OCI-LY1 (cell line): ENCODE results near the gene GNG7.

ENCODE experiments used
- H2AFZ ChIP-seq: fragments of 200-600 bp; sonication (generic), shearing (Covaris generic); 2 replicates; pipeline ENCODE4 v1.6.0; 2014; ENCODE audit warnings: antibody characterized with exemption, mild to moderate bottlenecking, low read length
- H3F3A ChIP-seq: fragments of 200-600 bp; sonication (generic), shearing (Covaris generic); 2 replicates; pipeline ENCODE4 v1.6.0; 2014; ENCODE audit warnings: mild to moderate bottlenecking, antibody characterized with exemption, low read length, moderate library complexity; ENCODE audit not compliant: insufficient read depth
- H3K27ac ChIP-seq: fragments of 200-600 bp; sonication (generic); 2 replicates; pipeline ENCODE4 v1.5.1; 2014; ENCODE audit warnings: low read length, mixed run types, mild to moderate bottlenecking, low read depth; ENCODE audit not compliant: poor library complexity, severe bottlenecking
- H3K27me3 ChIP-seq: fragments of 200-600 bp; sonication (generic); 2 replicates; pipeline ENCODE4 v1.6.0; 2014; ENCODE audit warnings: antibody characterized with exemption, mild to moderate bottlenecking, low read length, moderate library complexity; ENCODE audit not compliant: insufficient read depth
- H3K36me3 ChIP-seq: fragments of 200-600 bp; sonication (generic); 2 replicates; pipeline ENCODE4 v1.6.1; 2014; ENCODE audit warnings: mild to moderate bottlenecking, antibody characterized with exemption, low read length, moderate library complexity, mixed read lengths; ENCODE audit not compliant: insufficient read depth
- H3K4me1 ChIP-seq: fragments of 200-600 bp; sonication (generic); 2 replicates; pipeline ENCODE4 v1.5.1; 2014; ENCODE audit warnings: mild to moderate bottlenecking, low read length, moderate library complexity; ENCODE audit not compliant: insufficient read depth, severe bottlenecking
- H3K4me2 ChIP-seq: fragments of 200-600 bp; sonication (generic), shearing (Covaris generic); 2 replicates; pipeline ENCODE4 v1.6.1; 2014; ENCODE audit warnings: low read length
- H3K4me3 ChIP-seq: fragments of 200-600 bp; sonication (generic); 2 replicates; pipeline ENCODE4 v1.5.1; 2014; ENCODE audit warnings: low read length, low read depth, mild to moderate bottlenecking, mixed read lengths; ENCODE audit not compliant: poor library complexity, severe bottlenecking
- H3K79me2 ChIP-seq: fragments of 200-600 bp; shearing (Covaris generic); 2 replicates; pipeline ENCODE4 v1.6.1; 2016; ENCODE audit warnings: mixed run types, low read length, mixed read lengths; ENCODE audit not compliant: insufficient read depth
- H3K9ac ChIP-seq: fragments of 200-600 bp; sonication (generic), shearing (Covaris generic); 2 replicates; pipeline ENCODE4 v1.6.1; 2014; ENCODE audit warnings: mild to moderate bottlenecking, low read length, mixed read lengths
- H3K9me2 ChIP-seq: fragments of 200-600 bp; sonication (generic), shearing (Covaris generic); 2 replicates; pipeline ENCODE4 v1.6.1; 2014; ENCODE audit warnings: low read depth, mild to moderate bottlenecking, low read length, mixed read lengths
- H3K9me3 ChIP-seq: fragments of 200-600 bp; shearing (Covaris generic); 2 replicates; pipeline ENCODE4 v1.6.1; 2014; ENCODE audit warnings: low read length, mixed read lengths
- H4K20me1 ChIP-seq: fragments of 200-600 bp; sonication (generic), shearing (Covaris generic); 2 replicates; pipeline ENCODE4 v1.6.0; 2016; ENCODE audit warnings: mild to moderate bottlenecking, low read length; ENCODE audit not compliant: insufficient read depth
- EZH2 ChIP-seq: fragments of 200-600 bp; sonication (generic), shearing (Covaris generic); IDR thresholded peaks from 2 replicates; pipeline ENCODE4 v1.8.0; 2017; ENCODE audit warnings: borderline replicate concordance, mixed run types, mild to moderate bottlenecking, antibody characterized with exemption, low read length, moderate library complexity, mixed read lengths
- TF ChIP-seq, protein P1 (sequence below): fragments of 200-600 bp; sonication (generic), shearing (Covaris generic); IDR thresholded peaks from 2 replicates; pipeline ENCODE4 v1.5.1; 2017; ENCODE audit warnings: mild to moderate bottlenecking, antibody characterized with exemption, low read length, moderate library complexity, mixed read lengths

Gene GNG7

GRCh38 chr19:2729943-2730818 lies 27.7 kb upstream of the GNG7 start:
- Histone ChIP-seq H4K20me1 (no peaks in the 10 kb centered on the region), H3K9me3 (no peaks in the 10 kb centered on the region), H3K4me2 (no peak overlapping the region)

GRCh38 chr19:2728783-2729387 lies 26.4 kb upstream of the GNG7 start:
- H3K4me1 ChIP-seq = no peaks in the 10 kb centered on the region
- H3K4me3 ChIP-seq = no peak overlapping the region
- H3K9ac ChIP-seq = no peak overlapping the region
- no peak overlapping the region for H3K4me2 ChIP-seq
- no peak overlapping the region for H2AFZ ChIP-seq
- H3K27me3 ChIP-seq = peaks cover 9% of the 10 kb centered on the region; the same call in 1 of the 2 replicates
- TF ChIP-seq, protein P1, sequence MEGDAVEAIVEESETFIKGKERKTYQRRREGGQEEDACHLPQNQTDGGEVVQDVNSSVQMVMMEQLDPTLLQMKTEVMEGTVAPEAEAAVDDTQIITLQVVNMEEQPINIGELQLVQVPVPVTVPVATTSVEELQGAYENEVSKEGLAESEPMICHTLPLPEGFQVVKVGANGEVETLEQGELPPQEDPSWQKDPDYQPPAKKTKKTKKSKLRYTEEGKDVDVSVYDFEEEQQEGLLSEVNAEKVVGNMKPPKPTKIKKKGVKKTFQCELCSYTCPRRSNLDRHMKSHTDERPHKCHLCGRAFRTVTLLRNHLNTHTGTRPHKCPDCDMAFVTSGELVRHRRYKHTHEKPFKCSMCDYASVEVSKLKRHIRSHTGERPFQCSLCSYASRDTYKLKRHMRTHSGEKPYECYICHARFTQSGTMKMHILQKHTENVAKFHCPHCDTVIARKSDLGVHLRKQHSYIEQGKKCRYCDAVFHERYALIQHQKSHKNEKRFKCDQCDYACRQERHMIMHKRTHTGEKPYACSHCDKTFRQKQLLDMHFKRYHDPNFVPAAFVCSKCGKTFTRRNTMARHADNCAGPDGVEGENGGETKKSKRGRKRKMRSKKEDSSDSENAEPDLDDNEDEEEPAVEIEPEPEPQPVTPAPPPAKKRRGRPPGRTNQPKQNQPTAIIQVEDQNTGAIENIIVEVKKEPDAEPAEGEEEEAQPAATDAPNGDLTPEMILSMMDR = no peak
- no peak for TF ChIP-seq EZH2
- peaks cover 1% of the 10 kb centered on the region; the same call in 1 of the 2 replicates for H3K36me3 ChIP-seq
- H3K9me2 ChIP-seq = no peaks in the 10 kb centered on the region
- H4K20me1 ChIP-seq = no peaks in the 10 kb centered on the region
- H3F3A ChIP-seq = no peaks in the 10 kb centered on the region
- no peak overlapping the region for H3K27ac ChIP-seq
- H3K79me2 ChIP-seq = no peaks in the 10 kb centered on the region
- no peaks in the 10 kb centered on the region for H3K9me3 ChIP-seq

More at GRCh38 chr19:2729943-2730818, 27.7 kb upstream of the GNG7 start:
- peaks cover 14% of the 10 kb centered on the region for H3K36me3 ChIP-seq
- no peaks in the 10 kb centered on the region for H3K9me2 ChIP-seq
- no peak overlapping the region for H3K27ac ChIP-seq
- H3K4me1 ChIP-seq = no peaks in the 10 kb centered on the region
- H3K79me2 ChIP-seq = no peaks in the 10 kb centered on the region
- H2AFZ ChIP-seq = no peak overlapping the region
- H3K4me3 ChIP-seq = no peak overlapping the region
- TF ChIP-seq EZH2 = no peak
- TF ChIP-seq, protein P1 = no peak
- H3K27me3 ChIP-seq = peaks cover 9% of the 10 kb centered on the region; the same call in 1 of the 2 replicates
- H3K9ac ChIP-seq = no peak overlapping the region
- H3F3A ChIP-seq = no peaks in the 10 kb centered on the region

DNA sequence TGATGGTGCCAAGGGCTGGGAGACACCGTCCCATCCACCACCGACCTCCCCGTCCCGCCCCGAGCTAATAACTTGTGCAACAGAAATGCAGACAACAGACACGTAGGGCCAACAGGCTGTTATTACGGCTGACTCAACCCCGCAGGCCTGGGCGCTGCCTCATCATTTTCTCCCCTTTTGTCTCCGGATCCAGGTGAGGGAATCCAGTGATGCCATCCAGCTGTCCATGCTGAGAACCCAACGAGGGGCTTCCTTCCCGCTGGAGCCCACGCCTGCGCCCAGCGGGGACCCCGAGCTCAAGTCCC lies 25.1 kb upstream of the GNG7 start:
- Histone ChIP-seq H3K9me2 (no peaks in the 10 kb centered on the region), H3K79me2 (no peaks in the 10 kb centered on the region), H3K4me1 (no peaks in the 10 kb centered on the region), H3K27ac (no peak overlapping the region), H3K4me3 (no peak overlapping the region), H3K9ac (no peak overlapping the region), H3K9me3 (no peaks in the 10 kb centered on the region), H3K27me3 (peaks cover 9% of the 10 kb centered on the region; the same call in 1 of the 2 replicates), H2AFZ (no peak overlapping the region), H3K4me2 (no peak overlapping the region), H3F3A (no peaks in the 10 kb centered on the region), H3K36me3 (no peaks in the 10 kb centered on the region; the same call in 1 of the 2 replicates), H4K20me1 (no peaks in the 10 kb centered on the region)
- TF ChIP-seq, protein P1 = no peak
- TF ChIP-seq EZH2 = no peak
